SJCRH30 (cell line): ENCODE measurements around the gene SOX8. TPM values are rescaled to one million over a fixed set of nuclear protein-coding genes. Genes with fewer than 3 reads are reported as not detected.
A peak's percentile ranks its signal among the peaks of the same experiment; 100 is the strongest.

Experiments
- DNase-seq, 2 experiments: peaks; one replicate each; pipeline ENCODE4 v3.0.0-alpha.2; 2015 to 2020
- H3K27ac ChIP-seq: fragments of 250-450 bp; sonication (Bioruptor Pico); 2 replicates; pipeline ENCODE4 v1.5.1; 2020; ENCODE audit warnings: mild to moderate bottlenecking, moderate library complexity
- H3K27me3 ChIP-seq: fragments of 250-450 bp; sonication (Bioruptor Pico); 2 replicates; pipeline ENCODE4 v1.5.1; 2020; ENCODE audit warnings: mild to moderate bottlenecking, moderate library complexity
- H3K36me3 ChIP-seq: fragments of 250-450 bp; sonication (Bioruptor Pico); 2 replicates; pipeline ENCODE4 v1.5.1; 2020; ENCODE audit warnings: mild to moderate bottlenecking, moderate library complexity
- H3K4me1 ChIP-seq: fragments of 250-450 bp; sonication (Bioruptor Pico); 2 replicates; pipeline ENCODE4 v1.5.1; 2020; ENCODE audit warnings: mild to moderate bottlenecking, moderate library complexity
- H3K4me3 ChIP-seq: fragments of 250-450 bp; sonication (Bioruptor Pico); 2 replicates; pipeline ENCODE4 v1.5.1; 2020; ENCODE audit warnings: mild to moderate bottlenecking, moderate library complexity
- H3K9me3 ChIP-seq: fragments of 250-450 bp; sonication (Bioruptor Pico); replicated peaks from 2 replicates; pipeline ENCODE4 v1.5.1; 2020; ENCODE audit warnings: mild to moderate bottlenecking, moderate library complexity
- total RNA-seq: library from RNA; depleted of rRNA; stranded (reverse); fragments of >200 nt; shearing (Covaris generic); gene quantifications from 2 replicates; pipeline ENCODE4 v1.2.3, GENCODE V29; 2014; rRNA removed

The SOX8 gene
- total RNA-seq = 141 and 144 TPM in 2 replicates

DNA sequence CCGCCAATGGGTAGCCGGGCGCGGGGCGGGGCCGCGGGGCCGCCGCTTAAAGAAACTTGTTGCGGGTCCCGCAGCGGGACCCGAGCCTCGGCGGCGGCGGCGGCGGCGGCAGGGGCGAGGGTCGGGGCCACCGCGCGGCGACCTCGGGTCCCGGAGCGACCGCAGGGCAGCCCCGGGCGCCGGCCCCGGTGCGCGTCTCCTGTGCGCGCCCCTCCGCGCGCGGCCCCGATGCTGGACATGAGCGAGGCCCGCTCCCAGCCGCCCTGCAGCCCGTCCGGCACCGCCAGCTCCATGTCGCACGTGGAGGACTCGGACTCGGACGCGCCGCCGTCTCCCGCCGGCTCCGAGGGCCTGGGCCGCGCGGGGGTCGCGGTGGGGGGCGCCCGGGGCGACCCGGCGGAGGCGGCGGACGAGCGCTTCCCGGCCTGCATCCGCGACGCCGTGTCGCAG is at the start of gene SOX8:
Gene SOX8 (plus strand): TSS at position 76 of the 450 bp plus-strand sequence. CDS start 153 bp downstream, at position 229.
- H3K27me3 ChIP-seq = no peaks in the 10 kb centered on the region
- H3K9me3 ChIP-seq = no peaks in the 10 kb centered on the region
- H3K27ac ChIP-seq = peak within 1 kb of the TSS; percentile 74
- DNase-seq = no peak
- H3K4me1 ChIP-seq = peaks cover 44% of the 10 kb centered on the region
- H3K36me3 ChIP-seq = peaks cover 30% of the 10 kb centered on the region
- H3K4me3 ChIP-seq = peak within 1 kb of the TSS; percentile 86

DNA sequence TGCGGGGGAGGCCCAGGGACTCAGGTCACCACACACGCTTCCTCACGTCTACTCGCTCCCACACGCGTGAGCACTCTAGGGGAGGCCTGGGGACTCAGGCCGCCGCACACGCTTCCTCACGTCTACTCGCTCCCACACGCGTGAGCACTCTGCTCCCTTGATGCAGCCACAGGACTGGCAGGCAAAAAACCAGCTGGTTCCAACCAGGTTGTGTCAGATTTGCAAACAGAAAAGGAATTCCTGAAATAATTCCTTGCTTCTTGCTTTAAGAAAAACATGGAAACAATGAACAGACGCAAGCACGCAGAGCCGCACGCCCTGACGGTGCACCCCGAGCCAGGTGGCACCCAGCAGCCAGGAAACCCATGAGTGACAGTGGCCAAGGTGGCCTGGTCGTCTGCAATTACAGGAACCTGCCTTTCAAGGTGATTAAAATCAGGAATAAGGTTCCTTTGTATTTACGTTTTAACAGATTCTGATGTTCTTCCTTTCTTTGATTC is 48.7 kb upstream of the SOX8 start:
- Histone ChIP-seq H3K4me1 (no peaks in the 10 kb centered on the region), H3K9me3 (no peaks in the 10 kb centered on the region), H3K36me3 (no peaks in the 10 kb centered on the region), H3K4me3 (no peak overlapping the region), H3K27me3 (no peaks in the 10 kb centered on the region), H3K27ac (no peak overlapping the region)
- no peak for DNase-seq

GRCh38 chr16:933581-933980 is 48.0 kb upstream of the SOX8 start:
- no peaks in the 10 kb centered on the region for H3K36me3 ChIP-seq
- DNase-seq = no peak

DNA sequence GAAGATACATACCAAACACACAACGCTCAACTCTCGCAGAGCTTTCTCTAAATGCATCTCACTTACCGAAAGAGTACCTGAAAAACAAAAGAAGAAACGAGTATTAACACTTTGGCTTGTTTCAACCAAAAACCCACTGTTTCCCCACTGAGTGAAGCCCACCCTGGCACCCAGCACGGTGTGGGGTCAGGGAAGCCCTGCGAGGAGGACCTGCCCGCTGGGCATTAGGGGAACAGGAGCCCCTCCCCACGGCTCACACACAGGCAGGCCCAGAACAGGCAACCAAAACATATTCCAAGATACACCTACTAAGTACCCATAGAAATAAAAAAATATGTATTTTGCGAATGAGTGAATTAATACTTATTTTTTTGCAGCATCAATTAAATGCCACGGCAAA is 47.4 kb upstream of the SOX8 start:
- H3K4me3 ChIP-seq = no peak overlapping the region
- no peak for DNase-seq

More at GRCh38 chr16:933581-933980, 48.0 kb upstream of the SOX8 start:
- Histone ChIP-seq H3K27ac (no peak overlapping the region), H3K4me3 (no peak overlapping the region), H3K4me1 (no peaks in the 10 kb centered on the region), H3K9me3 (no peaks in the 10 kb centered on the region), H3K27me3 (no peaks in the 10 kb centered on the region)

GRCh38 chr16:935684-936083 is 45.9 kb upstream of the SOX8 start:
- no peak for DNase-seq
- H3K36me3 ChIP-seq = no peaks in the 10 kb centered on the region
- no peaks in the 10 kb centered on the region for H3K4me1 ChIP-seq
- H3K9me3 ChIP-seq = no peaks in the 10 kb centered on the region; the same call in none of the 2 replicates
- H3K27me3 ChIP-seq = no peaks in the 10 kb centered on the region
- H3K27ac ChIP-seq = no peak overlapping the region
- H3K4me3 ChIP-seq = no peak overlapping the region

More for the DNA sequence above, 47.4 kb upstream of the SOX8 start:
- no peaks in the 10 kb centered on the region for H3K27me3 ChIP-seq
- no peaks in the 10 kb centered on the region for H3K36me3 ChIP-seq
- no peaks in the 10 kb centered on the region for H3K9me3 ChIP-seq
- H3K27ac ChIP-seq = no peak overlapping the region
- no peaks in the 10 kb centered on the region for H3K4me1 ChIP-seq

DNA sequence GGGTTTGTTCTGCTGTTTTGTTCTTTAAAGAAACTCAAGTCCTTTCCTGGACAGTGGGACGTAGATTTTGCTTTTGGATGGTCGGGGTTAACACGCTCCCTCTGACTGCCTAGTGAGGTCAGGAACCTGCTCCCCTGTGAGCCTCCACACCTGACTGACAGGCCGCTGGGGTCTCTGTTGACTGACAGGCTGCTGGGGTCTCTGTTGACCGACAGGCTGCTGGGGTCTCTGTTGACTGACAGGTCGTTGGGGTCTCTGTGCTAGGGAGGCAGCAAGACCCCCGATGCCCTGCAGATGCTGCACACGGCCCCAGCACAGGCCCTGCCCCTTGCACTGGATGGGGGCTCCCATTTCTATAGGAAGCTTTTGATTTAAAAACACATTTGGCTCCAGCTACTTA is 44.3 kb upstream of the SOX8 start:
- Histone ChIP-seq H3K4me1 (no peaks in the 10 kb centered on the region), H3K9me3 (peaks cover 14% of the 10 kb centered on the region), H3K27ac (no peak overlapping the region), H3K27me3 (no peaks in the 10 kb centered on the region), H3K4me3 (no peak overlapping the region), H3K36me3 (no peaks in the 10 kb centered on the region)
- DNase-seq = no peak

DNA sequence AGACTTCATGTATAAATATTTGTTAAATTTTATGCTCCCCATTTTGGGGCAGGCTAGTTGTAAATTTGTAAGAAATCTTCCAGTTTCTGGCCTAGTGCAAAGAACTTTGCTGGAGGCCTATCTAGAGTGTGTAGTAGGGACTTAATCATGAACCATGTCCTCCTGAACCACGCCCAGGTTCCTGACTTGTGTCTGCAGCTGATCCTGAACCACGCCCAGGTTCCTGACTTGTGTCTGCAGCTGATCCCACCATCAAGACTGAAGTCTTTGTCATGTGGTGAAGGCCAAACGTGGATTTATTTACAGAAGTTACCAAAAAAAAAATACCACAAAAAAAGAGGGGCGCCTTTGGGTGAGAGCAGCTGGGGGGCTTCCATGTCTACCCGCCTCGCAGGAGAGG is 43.8 kb upstream of the SOX8 start:
- DNase-seq = no peak
- no peaks in the 10 kb centered on the region for H3K27me3 ChIP-seq
- no peaks in the 10 kb centered on the region for H3K36me3 ChIP-seq
- peaks cover 14% of the 10 kb centered on the region for H3K9me3 ChIP-seq
- no peak overlapping the region for H3K4me3 ChIP-seq
- no peak overlapping the region for H3K27ac ChIP-seq
- H3K4me1 ChIP-seq = no peaks in the 10 kb centered on the region

GRCh38 chr16:938136-938535 is 43.4 kb upstream of the SOX8 start:
- no peak overlapping the region for H3K4me3 ChIP-seq
- no peaks in the 10 kb centered on the region for H3K36me3 ChIP-seq
- peaks cover 14% of the 10 kb centered on the region for H3K9me3 ChIP-seq
- no peak overlapping the region for H3K27ac ChIP-seq
- H3K27me3 ChIP-seq = no peaks in the 10 kb centered on the region
- no peak for DNase-seq
- H3K4me1 ChIP-seq = no peaks in the 10 kb centered on the region

GRCh38 chr16:938752-939151 is 42.8 kb upstream of the SOX8 start:
- Histone ChIP-seq H3K27ac (no peak overlapping the region), H3K36me3 (no peaks in the 10 kb centered on the region), H3K4me3 (no peak overlapping the region), H3K4me1 (no peaks in the 10 kb centered on the region), H3K27me3 (no peaks in the 10 kb centered on the region), H3K9me3 (peaks cover 14% of the 10 kb centered on the region)
- DNase-seq = no peak

- Histone ChIP-seq H3K9me3 (peaks cover 14% of the 10 kb centered on the region), H3K27ac (no peak overlapping the region), H3K4me1 (no peaks in the 10 kb centered on the region), H3K27me3 (no peaks in the 10 kb centered on the region), H3K36me3 (no peaks in the 10 kb centered on the region), H3K4me3 (no peak overlapping the region)
- DNase-seq = no peak
These were observed 42.3 kb upstream of the SOX8 start for GRCh38 chr16:939311-939710.

DNA sequence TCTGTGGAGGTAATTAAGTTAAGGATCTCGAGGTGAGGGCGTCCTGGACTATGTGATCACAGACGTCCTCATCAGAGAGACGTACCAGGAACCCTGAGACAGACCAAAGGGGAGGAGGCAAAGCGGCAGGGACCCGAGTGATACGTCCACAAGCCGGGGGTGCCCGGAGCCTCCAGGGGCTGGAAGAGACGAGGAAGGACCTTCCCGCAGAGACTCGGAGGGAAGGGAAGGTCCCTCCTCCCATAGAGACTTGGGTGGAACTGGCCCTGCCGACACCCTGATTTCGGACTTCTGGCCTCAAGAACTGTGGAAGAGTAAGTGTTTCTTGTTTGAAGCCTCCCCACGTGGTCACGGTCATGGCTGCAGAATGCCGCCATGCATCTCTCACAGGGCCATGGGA is 41.6 kb upstream of the SOX8 start:
- Histone ChIP-seq H3K4me3 (no peak overlapping the region), H3K4me1 (no peaks in the 10 kb centered on the region), H3K9me3 (peaks cover 14% of the 10 kb centered on the region), H3K27ac (no peak overlapping the region), H3K27me3 (no peaks in the 10 kb centered on the region), H3K36me3 (no peaks in the 10 kb centered on the region)
- DNase-seq = no peak

GRCh38 chr16:942436-943060 is 39.0 kb upstream of the SOX8 start:
- H3K36me3 ChIP-seq = no peaks in the 10 kb centered on the region

GRCh38 chr16:943971-944370 is 37.6 kb upstream of the SOX8 start:
- no peaks in the 10 kb centered on the region for H3K27me3 ChIP-seq
- H3K27ac ChIP-seq = no peak overlapping the region
- DNase-seq = no peak
- H3K36me3 ChIP-seq = no peaks in the 10 kb centered on the region
- no peak overlapping the region for H3K4me3 ChIP-seq
- peaks cover 14% of the 10 kb centered on the region for H3K9me3 ChIP-seq
- no peaks in the 10 kb centered on the region for H3K4me1 ChIP-seq

More at GRCh38 chr16:942436-943060, 39.0 kb upstream of the SOX8 start:
- Histone ChIP-seq H3K27me3 (no peaks in the 10 kb centered on the region), H3K4me3 (no peak overlapping the region), H3K4me1 (no peaks in the 10 kb centered on the region), H3K9me3 (peaks cover 14% of the 10 kb centered on the region), H3K27ac (no peak overlapping the region)
- DNase-seq = no peak

GRCh38 chr16:945271-946047 is 36.1 kb upstream of the SOX8 start:
- no peak for DNase-seq

DNA sequence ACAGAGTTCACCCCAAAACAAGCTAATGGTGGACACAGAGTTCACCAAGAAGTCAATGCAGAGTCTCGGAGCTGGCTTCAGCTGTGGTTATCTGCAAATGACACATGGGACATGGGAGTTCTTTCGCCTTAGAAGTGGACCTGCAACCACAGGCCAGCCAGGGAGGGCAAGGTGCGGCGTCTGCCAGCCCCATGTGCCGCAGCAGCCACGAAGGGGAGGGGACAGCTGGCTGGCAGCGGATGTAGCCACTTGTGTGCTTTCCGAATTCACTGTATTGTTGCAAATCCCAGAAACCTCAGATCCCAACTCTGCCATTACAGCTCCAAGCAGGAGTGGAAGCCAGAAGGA is 35.5 kb upstream of the SOX8 start:
- no peak for DNase-seq
- Histone ChIP-seq H3K27ac (no peak overlapping the region), H3K27me3 (no peaks in the 10 kb centered on the region), H3K36me3 (no peaks in the 10 kb centered on the region), H3K4me3 (no peak overlapping the region), H3K9me3 (peaks cover 12% of the 10 kb centered on the region), H3K4me1 (no peaks in the 10 kb centered on the region)

More at GRCh38 chr16:945271-946047, 36.1 kb upstream of the SOX8 start:
- Histone ChIP-seq H3K27ac (no peak overlapping the region), H3K36me3 (no peaks in the 10 kb centered on the region), H3K4me3 (no peak overlapping the region), H3K9me3 (peaks cover 14% of the 10 kb centered on the region), H3K4me1 (no peaks in the 10 kb centered on the region), H3K27me3 (no peaks in the 10 kb centered on the region)
